HG03342 (cell line): ENCODE results near the gene SUN2.

Experiments used
- ATAC-seq: cut with Tn5 transposase; IDR thresholded peaks from one replicate; pipeline ENCODE4 v1.9.1; 2021; ENCODE audit warnings: mild to moderate bottlenecking, moderate library complexity; ENCODE audit not compliant: unreplicated experiment

The SUN2 gene

GRCh38 chr22:38700270-38700788 is 55.5 kb downstream of the SUN2 start:
- ATAC-seq, result no peak

- ATAC-seq, result no peak
Observed at GRCh38 chr22:38699784-38700183, 56.0 kb downstream of the SUN2 start.

GRCh38 chr22:38699143-38699542 is 56.7 kb downstream of the SUN2 start:
- ATAC-seq, result no peak

- no peak for ATAC-seq
Observed at GRCh38 chr22:38698407-38699094, 57.2 kb downstream of the SUN2 start.

GRCh38 chr22:38697425-38698089 is 58.2 kb downstream of the SUN2 start:
- ATAC-seq, result no peak

GRCh38 chr22:38696606-38697424 is 59.0 kb downstream of the SUN2 start:
- ATAC-seq, result no peak

GRCh38 chr22:38694940-38695339 is 60.9 kb downstream of the SUN2 start:
- no peak for ATAC-seq

- no peak for ATAC-seq
Observed at GRCh38 chr22:38694049-38694448, 61.7 kb downstream of the SUN2 start.

GRCh38 chr22:38689651-38690050 is 66.1 kb downstream of the SUN2 start:
- ATAC-seq, result no peak

- ATAC-seq, result no peak
Observed at GRCh38 chr22:38685761-38686160, 70.0 kb downstream of the SUN2 start.

- no peak for ATAC-seq
Observed at GRCh38 chr22:38684895-38685294, 70.9 kb downstream of the SUN2 start.
